HEK293T (cell line): Measurements from ENCODE around the gene C1QTNF6.

Source experiments
- CTCF ChIA-PET: fragments of 350-600 bp; formaldehyde crosslinking; extraction: SDS; loops from one replicate; lab custom pipeline; 2021; ENCODE audit warnings: antibody characterized with exemption, inconsistent platforms; lab: Yijun Ruan, JAX
- POLR2A ChIA-PET: fragments of 350-600 bp; formaldehyde crosslinking; extraction: SDS; loops from one replicate; lab custom pipeline; 2020; ENCODE audit warnings: antibody characterized with exemption, inconsistent platforms; lab: Yijun Ruan, JAX
- DNase-seq: peaks from one replicate; pipeline ENCODE4 v3.0.0; 2012; ENCODE audit warnings: mixed read lengths; ENCODE audit errors: extremely low spot score
- ARNT ChIP-seq: fragments of 450-650 bp; IDR thresholded peaks from 2 replicates; pipeline ENCODE4 v1.6.1; 2017; ENCODE audit warnings: mild to moderate bottlenecking
- BHLHE40 ChIP-seq: fragments of 450-650 bp; IDR thresholded peaks from 2 replicates; pipeline ENCODE4 v1.6.1; 2016; ENCODE audit warnings: mild to moderate bottlenecking, moderate library complexity, borderline replicate concordance
- CTBP1 ChIP-seq: fragments of 450-650 bp; IDR thresholded peaks from 2 replicates; pipeline ENCODE4 v1.6.1; 2016; ENCODE audit warnings: borderline replicate concordance
- ELF4 ChIP-seq: fragments of 450-650 bp; IDR thresholded peaks from 2 replicates; pipeline ENCODE4 v1.6.1; 2017; ENCODE audit warnings: antibody characterized with exemption
- FOXA1 ChIP-seq: fragments of 450-650 bp; IDR thresholded peaks from 2 replicates; pipeline ENCODE4 v1.6.1; 2016; ENCODE audit warnings: mild to moderate bottlenecking
- FOXK2 ChIP-seq: fragments of 450-650 bp; IDR thresholded peaks from 2 replicates; pipeline ENCODE4 v1.6.1; 2016; ENCODE audit warnings: mild to moderate bottlenecking
- FOXM1 ChIP-seq: fragments of 450-650 bp; IDR thresholded peaks from 2 replicates; pipeline ENCODE4 v1.6.1; 2017; ENCODE audit warnings: mild to moderate bottlenecking, borderline replicate concordance
- HDGF ChIP-seq: fragments of 450-650 bp; IDR thresholded peaks from 2 replicates; pipeline ENCODE4 v1.6.1; 2017; ENCODE audit warnings: antibody characterized with exemption, borderline replicate concordance
- L3MBTL2 ChIP-seq: fragments of 450-650 bp; conservative IDR thresholded peaks from 2 replicates; pipeline ENCODE4 v1.6.1; 2016; ENCODE audit warnings: mild to moderate bottlenecking
- LEF1 ChIP-seq: fragments of 450-650 bp; IDR thresholded peaks from 2 replicates; pipeline ENCODE4 v1.6.1; 2017; ENCODE audit warnings: mild to moderate bottlenecking, borderline replicate concordance
- NFRKB ChIP-seq: fragments of 450-650 bp; IDR thresholded peaks from 2 replicates; pipeline ENCODE4 v1.6.1; 2016; ENCODE audit warnings: mild to moderate bottlenecking, moderate library complexity
- PKNOX1 ChIP-seq: fragments of 450-650 bp; IDR thresholded peaks from 2 replicates; pipeline ENCODE4 v1.6.1; 2016
- SP1 ChIP-seq: fragments of 450-650 bp; IDR thresholded peaks from 2 replicates; pipeline ENCODE4 v1.6.1; 2017
- SUZ12 ChIP-seq: fragments of 450-650 bp; IDR thresholded peaks from 2 replicates; pipeline ENCODE4 v1.6.1; 2016; ENCODE audit warnings: mild to moderate bottlenecking
- TARDBP ChIP-seq: fragments of 450-650 bp; IDR thresholded peaks from 2 replicates; pipeline ENCODE4 v1.6.1; 2016
- ZNF384 ChIP-seq: fragments of 450-650 bp; IDR thresholded peaks from 2 replicates; pipeline ENCODE4 v1.6.1; 2016

Gene C1QTNF6

GRCh38 chr22:37213218-37213855 lies 25.3 kb upstream of the C1QTNF6 start:
- no peak for DNase-seq
- CTCF ChIA-PET, result no interaction called here
- TF ChIP-seq L3MBTL2 (no peak), NFRKB (no peak), SP1 (no peak), LEF1 (no peak), FOXM1 (no peak), HDGF (no peak), CTBP1 (no peak)
- POLR2A ChIA-PET, result interaction anchor here (1.0 kb wide), 1 partner anchor 14 kb away, joined by 4 read pairs; no protein-coding TSS in a partner anchor

- POLR2A ChIA-PET, result no interaction called here
- CTCF ChIA-PET, result no interaction called here
- DNase-seq, result no peak
- TF ChIP-seq ARNT (no peak), FOXK2 (no peak), ELF4 (no peak), FOXM1 (no peak), CTBP1 (no peak), ZNF384 (no peak), NFRKB (no peak), BHLHE40 (no peak), HDGF (no peak), SP1 (no peak), TARDBP (no peak), FOXA1 (no peak), PKNOX1 (no peak), L3MBTL2 (no peak), SUZ12 (no peak), LEF1 (no peak)
Measured at GRCh38 chr22:37212174-37212906, 24.3 kb upstream of the C1QTNF6 start, which contains the start of gene SSTR3. TSS of gene SSTR3 (minus strand) at chr22:37212477. CDS start at chr22:37207803, 4,674 bp downstream.

- POLR2A ChIA-PET, result no interaction called here
- TF ChIP-seq TARDBP, result no peak
- CTCF ChIA-PET, result interaction anchor here (4.2 kb wide), 1 partner anchor 12 kb away, joined by 11 read pairs; no protein-coding TSS in a partner anchor
- DNase-seq, result no peak
Measured at GRCh38 chr22:37211866-37212173, 23.8 kb upstream of the C1QTNF6 start.

- no peak for DNase-seq
- CTCF ChIA-PET, result interaction anchor here (1.1 to 4.2 kb wide), 2 partner anchors 12 to 49 kb away, joined by 3 to 11 read pairs; no protein-coding TSS in a partner anchor
- POLR2A ChIA-PET, result no interaction called here
- TF ChIP-seq TARDBP (no peak), PKNOX1 (no peak), CTBP1 (no peak), FOXK2 (no peak), ZNF384 (no peak), ELF4 (no peak), NFRKB (no peak), L3MBTL2 (no peak), ARNT (no peak), SP1 (no peak), LEF1 (no peak), BHLHE40 (no peak), HDGF (no peak), FOXA1 (no peak), SUZ12 (no peak), FOXM1 (no peak)
Measured at GRCh38 chr22:37211075-37211865, 23.2 kb upstream of the C1QTNF6 start.

GRCh38 chr22:37210041-37210803 lies 22.2 kb upstream of the C1QTNF6 start:
- ChIA-PET CTCF (interaction anchor here (1.1 to 4.2 kb wide), 2 partner anchors 11 to 50 kb away, joined by 3 to 11 read pairs; no protein-coding TSS in a partner anchor), POLR2A (no interaction called here)
- TF ChIP-seq TARDBP, result no peak
- no peak for TF ChIP-seq HDGF
- TF ChIP-seq SUZ12, result no peak
- no peak for TF ChIP-seq ELF4
- TF ChIP-seq FOXK2, result no peak
- no peak for TF ChIP-seq CTBP1
- DNase-seq, result no peak
